C4-2B (cell line): Measurements from ENCODE around the gene TMEM214.

ENCODE experiments used
- H3K27ac ChIP-seq: fragments of 450-650 bp; 2 replicates; pipeline ENCODE4 v1.5.1; 2017
- CTCF ChIP-seq: fragments of 450-650 bp; conservative IDR thresholded peaks from 2 replicates; pipeline ENCODE4 v1.5.1; 2017; ENCODE audit warnings: mild to moderate bottlenecking
- ZFX ChIP-seq: fragments of 450-650 bp; IDR thresholded peaks from 2 replicates; pipeline ENCODE4 v1.6.1; 2017

Gene TMEM214

GRCh38 chr2:27010139-27010538 is 22.6 kb upstream of the TMEM214 start:
- no peak for TF ChIP-seq ZFX
- TF ChIP-seq CTCF, result no peak
- H3K27ac ChIP-seq, result no peak overlapping the region

- H3K27ac ChIP-seq, result no peak overlapping the region
- TF ChIP-seq ZFX, result no peak
These were observed 19.0 kb upstream of the TMEM214 start for GRCh38 chr2:27013738-27014137.

- TF ChIP-seq CTCF, result no peak
- no peak for TF ChIP-seq ZFX
- H3K27ac ChIP-seq, result peak overlapping the region; percentile 27
These were observed 17.9 kb upstream of the TMEM214 start for GRCh38 chr2:27014771-27015433.

GRCh38 chr2:27016801-27017325 is 15.9 kb upstream of the TMEM214 start:
- H3K27ac ChIP-seq, result no peak overlapping the region

GRCh38 chr2:27018142-27018541 is 14.6 kb upstream of the TMEM214 start:
- no peak for TF ChIP-seq ZFX
- TF ChIP-seq CTCF, result no peak
- no peak overlapping the region for H3K27ac ChIP-seq

More at GRCh38 chr2:27016801-27017325, 15.9 kb upstream of the TMEM214 start:
- TF ChIP-seq ZFX (no peak), CTCF (peak; percentile 77)

- TF ChIP-seq ZFX (no peak), CTCF (no peak)
- no peak overlapping the region for H3K27ac ChIP-seq
These were observed 13.3 kb upstream of the TMEM214 start for GRCh38 chr2:27019459-27019858.

GRCh38 chr2:27019931-27020855 is 12.6 kb upstream of the TMEM214 start:
- TF ChIP-seq CTCF (no peak), ZFX (no peak)
- H3K27ac ChIP-seq, result no peak overlapping the region
